Osteocyte (in vitro differentiated cells): ENCODE measurements around the gene L3MBTL1. TPM values are rescaled to one million over a fixed set of nuclear protein-coding genes. Genes with fewer than 3 reads are reported as not detected.

Experiments used
- DNase-seq: peaks from one replicate; pipeline ENCODE4 v3.0.0; 2021; ENCODE audit warnings: mixed read lengths; ENCODE audit not compliant: unreplicated experiment; ENCODE audit errors: extremely low spot score
- H3K27ac Mint-ChIP-seq: one replicate; pipeline ENCODE4 v1.8.0; 2021; ENCODE audit warnings: mild to moderate bottlenecking, mixed read lengths; ENCODE audit not compliant: unreplicated experiment
- H3K27me3 Mint-ChIP-seq: one replicate; pipeline ENCODE4 v1.8.0; 2021; ENCODE audit warnings: mixed read lengths; ENCODE audit not compliant: unreplicated experiment
- H3K36me3 Mint-ChIP-seq: one replicate; pipeline ENCODE4 v1.8.0; 2021; ENCODE audit warnings: mixed read lengths; ENCODE audit not compliant: unreplicated experiment
- H3K4me1 Mint-ChIP-seq: one replicate; pipeline ENCODE4 v1.8.0; 2021; ENCODE audit warnings: mixed read lengths; ENCODE audit not compliant: unreplicated experiment
- H3K4me3 Mint-ChIP-seq: one replicate; pipeline ENCODE4 v1.8.0; 2021; ENCODE audit warnings: mild to moderate bottlenecking, moderate library complexity, mixed read lengths; ENCODE audit not compliant: unreplicated experiment
- H3K9me3 Mint-ChIP-seq: one replicate; pipeline ENCODE4 v1.8.0; 2021; ENCODE audit warnings: mixed read lengths; ENCODE audit not compliant: unreplicated experiment
- CTCF ChIP-seq: fragments of 200-600 bp; sonication (generic); IDR thresholded peaks from 2 replicates; pipeline ENCODE4 v1.5.0; 2021; ENCODE audit warnings: antibody characterized with exemption, mild to moderate bottlenecking, moderate library complexity
- total RNA-seq: library from RNA; stranded (reverse); gene quantifications from 2 replicates; pipeline ENCODE4 v1.2.1, GENCODE V29; 2021

The L3MBTL1 gene
- total RNA-seq, 1 donor from 2014 or later = 17.5 TPM

DNA sequence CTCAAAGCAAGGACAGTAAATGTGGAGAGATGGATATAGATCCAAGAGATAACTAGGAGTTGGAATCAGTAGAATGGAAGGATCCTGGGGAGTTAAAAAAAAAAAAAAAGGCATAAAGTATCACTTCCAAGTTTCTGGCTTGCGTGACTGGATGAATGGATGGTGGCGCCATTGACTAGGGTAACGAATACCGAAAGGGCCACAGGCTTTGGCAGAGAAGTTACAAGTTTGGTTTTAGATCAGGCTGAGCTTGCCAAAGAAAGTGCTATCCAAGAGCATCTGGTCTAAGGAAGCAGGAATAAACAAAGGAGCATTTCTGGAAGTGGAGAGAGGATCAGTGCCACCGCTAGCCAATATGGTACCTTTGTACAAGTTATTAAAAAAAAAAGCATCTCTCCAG is 17.5 kb downstream of the L3MBTL1 start:
- H3K4me3 Mint-ChIP-seq = no peak overlapping the region

GRCh38 chr20:43528258-43528875 is 20.9 kb downstream of the L3MBTL1 start:
- H3K9me3 Mint-ChIP-seq = peaks cover 3% of the 10 kb centered on the region
- H3K27ac Mint-ChIP-seq = no peak overlapping the region
- no peak overlapping the region for H3K4me3 Mint-ChIP-seq
- no peaks in the 10 kb centered on the region for H3K27me3 Mint-ChIP-seq
- DNase-seq = no peak
- no peak for TF ChIP-seq CTCF
- H3K36me3 Mint-ChIP-seq = peaks cover 2% of the 10 kb centered on the region
- H3K4me1 Mint-ChIP-seq = no peaks in the 10 kb centered on the region

More for the DNA sequence above, 17.5 kb downstream of the L3MBTL1 start:
- Mint-ChIP-seq H3K27ac (no peak overlapping the region), H3K27me3 (no peaks in the 10 kb centered on the region), H3K4me1 (no peaks in the 10 kb centered on the region), H3K36me3 (peaks cover 4% of the 10 kb centered on the region), H3K9me3 (peaks cover 3% of the 10 kb centered on the region)
- TF ChIP-seq CTCF = no peak
- DNase-seq = no peak

DNA sequence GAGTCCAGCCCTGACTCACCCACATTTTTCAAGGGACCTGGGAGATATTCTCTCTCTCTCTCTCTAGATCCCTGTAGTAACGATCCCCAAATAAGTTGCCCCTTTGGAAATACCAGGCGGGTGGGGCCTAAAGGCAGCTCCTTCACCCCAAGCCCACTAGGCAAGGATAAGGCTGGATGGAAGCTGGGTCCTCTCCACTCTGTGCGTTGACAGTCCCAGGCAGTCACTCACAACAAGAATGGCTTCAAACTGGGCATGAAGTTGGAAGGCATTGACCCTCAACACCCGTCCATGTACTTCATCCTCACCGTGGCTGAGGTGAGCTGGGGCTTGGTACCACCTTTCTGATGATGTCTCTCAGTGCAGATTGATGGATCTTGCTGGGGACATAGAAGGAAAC is 21.6 kb downstream of the L3MBTL1 start:
- Mint-ChIP-seq H3K36me3 (peaks cover under 1% of the 10 kb centered on the region), H3K27me3 (no peaks in the 10 kb centered on the region), H3K27ac (no peak overlapping the region), H3K4me3 (no peak overlapping the region), H3K9me3 (peaks cover 3% of the 10 kb centered on the region), H3K4me1 (no peaks in the 10 kb centered on the region)
- TF ChIP-seq CTCF = no peak
- no peak for DNase-seq

DNA sequence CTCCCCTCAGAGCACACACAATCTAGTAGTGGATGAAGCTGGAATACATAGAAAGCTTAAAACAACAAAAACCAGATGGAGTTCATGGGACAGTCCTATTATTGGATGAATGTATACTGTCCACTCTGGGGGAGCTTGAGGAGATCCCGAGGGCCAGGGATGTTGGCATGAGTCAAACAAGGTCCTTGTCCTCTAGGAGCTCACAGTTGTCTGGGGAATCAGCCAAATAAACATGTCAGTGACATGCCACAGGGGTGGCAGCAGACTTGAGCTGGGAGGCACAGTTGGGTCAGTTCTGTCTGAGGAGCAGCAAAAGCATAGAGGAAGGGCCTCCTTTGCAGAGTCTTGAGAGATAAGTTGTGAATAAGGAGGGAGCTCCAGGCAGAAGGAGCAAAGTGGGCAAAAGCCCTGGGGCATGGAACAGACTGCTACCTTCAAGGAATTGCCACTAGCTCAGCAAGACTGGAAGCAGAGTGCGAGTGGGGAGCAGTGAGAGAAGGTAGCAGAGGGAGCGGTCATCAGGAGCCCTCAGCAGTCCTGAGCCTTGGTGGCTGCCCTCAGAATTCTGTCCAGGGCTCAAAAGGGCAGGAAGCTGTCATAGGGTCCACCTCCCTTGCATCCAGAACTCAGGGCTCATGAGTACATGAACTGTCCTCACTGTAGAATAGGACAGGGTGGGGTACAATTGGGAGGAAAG is 22.1 kb downstream of the L3MBTL1 start:
- H3K27me3 Mint-ChIP-seq = no peaks in the 10 kb centered on the region
- H3K27ac Mint-ChIP-seq = no peak overlapping the region
- H3K4me3 Mint-ChIP-seq = no peak overlapping the region
- TF ChIP-seq CTCF = no peak
- DNase-seq = no peak
- no peaks in the 10 kb centered on the region for H3K4me1 Mint-ChIP-seq
- no peaks in the 10 kb centered on the region for H3K9me3 Mint-ChIP-seq
- no peaks in the 10 kb centered on the region for H3K36me3 Mint-ChIP-seq

DNA sequence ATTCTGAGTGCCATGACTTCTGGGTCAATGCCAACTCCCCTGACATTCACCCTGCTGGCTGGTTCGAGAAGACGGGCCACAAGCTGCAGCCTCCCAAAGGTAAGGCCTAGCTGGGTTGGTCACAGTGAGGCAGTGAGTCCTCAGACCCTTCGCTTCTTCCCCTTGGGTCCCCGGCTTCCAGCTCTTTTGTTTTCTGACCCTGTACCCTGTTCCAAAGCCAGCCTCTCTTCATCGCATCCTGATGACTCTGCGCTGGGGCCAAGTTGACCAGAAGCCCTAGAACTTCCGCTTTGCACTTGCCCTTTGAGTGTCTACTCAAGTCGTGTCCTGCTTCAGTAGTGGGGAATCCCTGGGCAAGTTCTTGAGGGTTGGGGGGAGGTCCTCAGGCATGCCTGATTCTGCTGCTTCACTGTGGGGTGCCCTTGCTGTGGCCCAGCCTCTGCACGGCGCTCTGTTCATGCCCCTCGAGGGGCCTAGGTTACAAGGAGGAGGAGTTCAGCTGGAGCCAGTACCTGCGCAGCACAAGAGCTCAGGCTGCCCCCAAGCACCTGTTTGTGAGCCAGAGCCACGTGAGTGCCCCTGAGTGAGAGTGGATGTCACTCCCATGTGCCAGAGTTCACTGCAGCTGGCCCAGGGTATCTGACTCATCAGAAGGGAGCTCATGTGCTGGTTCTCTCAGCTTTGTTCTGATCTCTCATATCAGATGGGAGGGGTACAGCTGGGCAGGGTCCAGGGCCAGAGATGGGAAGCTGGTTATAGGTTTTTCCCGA is 23.0 kb downstream of the L3MBTL1 start:
- H3K4me3 Mint-ChIP-seq = no peak overlapping the region
- no peaks in the 10 kb centered on the region for H3K9me3 Mint-ChIP-seq
- H3K27ac Mint-ChIP-seq = no peak overlapping the region
- no peak for DNase-seq
- no peaks in the 10 kb centered on the region for H3K36me3 Mint-ChIP-seq
- no peak for TF ChIP-seq CTCF
- H3K27me3 Mint-ChIP-seq = no peaks in the 10 kb centered on the region
- no peaks in the 10 kb centered on the region for H3K4me1 Mint-ChIP-seq
